GM12878 (cell line): ENCODE data around the gene LAMA5. TPM values are rescaled to one million over a fixed set of nuclear protein-coding genes. Genes with fewer than 3 reads are reported as not detected.
A peak's percentile ranks its signal among the peaks of the same experiment; 100 is the strongest.

Experiments used
- BACH1 ChIP-seq: fragments of 450-650 bp; IDR thresholded peaks from 2 replicates; pipeline ENCODE4 v1.6.1; 2017; ENCODE audit warnings: mild to moderate bottlenecking, borderline replicate concordance
- BMI1 ChIP-seq: fragments of 450-650 bp; IDR thresholded peaks from 2 replicates; pipeline ENCODE4 v1.6.1; 2016; ENCODE audit warnings: mild to moderate bottlenecking, moderate library complexity, borderline replicate concordance
- CBFB ChIP-seq: IDR thresholded peaks from 2 replicates; pipeline ENCODE4 v1.6.1; 2016; ENCODE audit warnings: antibody characterized with exemption, low read depth
- CREM ChIP-seq: IDR thresholded peaks from 2 replicates; pipeline ENCODE4 v1.6.1; 2014; ENCODE audit warnings: antibody characterized with exemption, low read depth
- DPF2 ChIP-seq: fragments of 450-650 bp; IDR thresholded peaks from 2 replicates; pipeline ENCODE4 v1.6.1; 2017; ENCODE audit warnings: mild to moderate bottlenecking
- EED ChIP-seq: sonication (generic); IDR thresholded peaks from 2 replicates; pipeline ENCODE4 v1.6.1; 2016; ENCODE audit warnings: antibody characterized with exemption, low read depth
- EGR1 ChIP-seq, 2 experiments: IDR thresholded peaks; 1 replicate in 1 of 2; 2 replicates in 1 of 2; pipeline ENCODE4 v1.6.1; 2011 to 2012; ENCODE audit warnings: low read depth in 2 of 2, low read length in 2 of 2, borderline replicate concordance in 1 of 2, mild to moderate bottlenecking in 1 of 2, moderate library complexity in 1 of 2
- HCFC1 ChIP-seq: fragments of 150-350 bp; IDR thresholded peaks from 2 replicates; pipeline ENCODE4 v1.6.1; 2014; ENCODE audit warnings: low read length
- JUND ChIP-seq: IDR thresholded peaks from 2 replicates; pipeline ENCODE4 v1.6.1; 2012; ENCODE audit warnings: low read depth, mild to moderate bottlenecking, low read length, improper control_type of control experiment, moderate library complexity
- MAX ChIP-seq: IDR thresholded peaks from 2 replicates; pipeline ENCODE4 v1.6.1; 2012; ENCODE audit warnings: low read depth, low read length, improper control_type of control experiment
- MXI1 ChIP-seq: fragments of 150-350 bp; IDR thresholded peaks from 2 replicates; pipeline ENCODE4 v1.6.1; 2011; ENCODE audit warnings: low read depth, mild to moderate bottlenecking, inconsistent platforms, low read length, improper control_type of control experiment
- MYC ChIP-seq: IDR thresholded peaks from 2 replicates; pipeline ENCODE4 v1.6.1; 2011; ENCODE audit warnings: mild to moderate bottlenecking, low read length, moderate library complexity, inconsistent platforms; ENCODE audit not compliant: insufficient read depth, insufficient replicate concordance, insufficient read length, severe bottlenecking
- NFYA ChIP-seq: IDR thresholded peaks from 2 replicates; pipeline ENCODE4 v1.6.1; 2011; ENCODE audit warnings: low read depth, mild to moderate bottlenecking, low read length, improper control_type of control experiment, borderline replicate concordance
- RAD51 ChIP-seq: fragments of 450-650 bp; IDR thresholded peaks from 2 replicates; pipeline ENCODE4 v1.6.1; 2016; ENCODE audit warnings: moderate library complexity, mild to moderate bottlenecking, inconsistent platforms
- SREBF1 ChIP-seq: IDR thresholded peaks from 2 replicates; pipeline ENCODE4 v1.6.1; 2012; ENCODE audit warnings: mild to moderate bottlenecking, low read length
- TCF7 ChIP-seq: IDR thresholded peaks from 2 replicates; pipeline ENCODE4 v1.6.1; 2014; ENCODE audit warnings: antibody characterized with exemption, borderline replicate concordance
- YY1 ChIP-seq: IDR thresholded peaks from 2 replicates; pipeline ENCODE4 v1.6.1; 2011; ENCODE audit warnings: low read depth, mild to moderate bottlenecking, low read length
- polyA plus RNA-seq, 11 experiments: library from polyadenylated mRNA; depleted of rRNA in 4 of 11; unstranded in 6 of 11; stranded (reverse) in 5 of 11; fragments of >200 nt; fragmentation: Nextera tagmentation in 4 of 11; fragmentation: Illumina TruSeq in 1 of 11; extraction: Ambion mirVana in 4 of 11; extraction: Trizol in 1 of 11; gene quantifications; 1 replicate in 1 of 11; 2 replicates in 10 of 11; pipeline versions ENCODE4 v1.2.1 to v1.2.3, GENCODE V29; 2011 to 2016; ENCODE audit warnings: inconsistent platforms in 2 of 11, missing spikeins in 2 of 11, low read depth in 1 of 11
- total RNA-seq, 4 experiments: library from RNA; depleted of rRNA in 3 of 4; stranded (reverse); fragments of >200 nt in 3 of 4; fragmentation: Illumina TruSeq in 1 of 4; extraction: Trizol in 1 of 4; gene quantifications; 2 replicates each; pipeline versions ENCODE4 v1.2.1 to v1.2.3, GENCODE V29; 2013 to 2021
- TF ChIP-seq, protein P1 (sequence below): fragments of 150-350 bp; IDR thresholded peaks from 2 replicates; pipeline ENCODE4 v1.6.1; 2016; ENCODE audit warnings: low read depth, low read length
- TF ChIP-seq, protein P2 (sequence below): fragments of 450-650 bp; IDR thresholded peaks from 2 replicates; pipeline ENCODE4 v1.6.1; 2018; ENCODE audit warnings: mild to moderate bottlenecking, low read depth, moderate library complexity; ENCODE audit not compliant: partially characterized antibody
- TF ChIP-seq, protein P3 (sequence below): IDR thresholded peaks from 2 replicates; pipeline ENCODE4 v1.6.1; 2012; ENCODE audit warnings: mild to moderate bottlenecking, low read depth, low read length

The LAMA5 gene
- total and polyA plus RNA-seq, 10 of the 15 experiments (the other 5 are each of a cell fraction or from before 2014, with no cell fraction given), result 0.09 to 3.1 (median 1.6) TPM; not detected in 3

DNA sequence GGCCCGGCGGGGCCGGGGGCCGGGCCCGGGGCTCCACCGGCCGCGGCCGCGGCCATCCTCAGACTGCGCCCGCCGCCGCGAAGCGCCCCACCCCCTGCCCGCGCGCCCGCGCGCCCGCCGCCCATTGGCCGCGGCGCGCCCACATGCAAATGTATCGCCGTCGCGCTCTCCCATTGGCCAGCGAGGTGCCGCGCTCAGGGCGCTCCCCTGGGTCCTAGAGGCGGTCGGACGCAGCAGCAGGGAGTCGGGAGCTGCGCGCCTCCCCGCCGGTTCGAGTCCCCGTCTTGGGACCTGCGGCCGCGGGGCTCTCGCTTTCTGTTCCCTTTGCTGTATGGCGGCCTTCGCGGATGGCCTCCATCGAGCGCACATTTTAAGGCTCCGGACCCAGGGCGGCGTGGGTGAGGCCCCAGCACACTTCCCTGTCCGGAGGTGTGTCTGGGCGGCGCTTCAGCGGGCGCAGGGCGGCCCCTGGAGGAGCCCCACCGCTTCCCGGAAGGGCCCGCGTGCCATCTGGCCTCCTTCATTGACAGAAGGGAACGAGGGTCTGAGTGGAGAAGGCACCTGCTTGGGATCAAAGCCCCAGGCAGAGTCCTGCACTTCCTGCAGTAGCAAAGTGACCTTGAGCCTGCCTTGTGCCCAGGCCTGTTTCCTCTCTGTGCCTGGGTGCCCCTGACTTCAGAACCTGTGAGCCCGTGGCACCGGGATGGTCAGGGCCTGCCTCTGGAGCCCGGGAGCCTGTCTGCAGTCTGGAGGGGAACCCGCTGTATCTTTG lies 40.3 kb upstream of the LAMA5 start, which contains the start of gene CABLES2 (continued):
- TF ChIP-seq MAX (0 out of 2 replicates have a peak, but pooled peaks have one; percentile 51), BMI1 (no peak), JUND (0 out of 2 replicates have a peak, but pooled peaks have one; percentile 37), YY1 (peak; percentile 68; the same call in 1 of the 2 replicates), HCFC1 (peak; percentile 47; the same call in 1 of the 2 replicates), EED (no peak), SREBF1 (no peak), MXI1 (peak; percentile 22; the same call in 1 of the 2 replicates), MYC (no peak), CREM (peak; percentile 60; the same call in 1 of the 2 replicates), DPF2 (peak; percentile 88), CBFB (peak; percentile 45; the same call in 1 of the 2 replicates), TCF7 (no peak), NFYA (no peak), EGR1 (IDR thresholded peaks at IDR 0.05; ENCODE audit: borderline replicate concordance in 1 of 2, low read depth in 2 of 2, low read length in 2 of 2) (peak in 1 of 2 experiments; percentile 78; a peak in 2 of 3 replicates), BACH1 (peak; percentile 42; the same call in 1 of the 2 replicates), RAD51 (no peak)
- TF ChIP-seq, protein P1, sequence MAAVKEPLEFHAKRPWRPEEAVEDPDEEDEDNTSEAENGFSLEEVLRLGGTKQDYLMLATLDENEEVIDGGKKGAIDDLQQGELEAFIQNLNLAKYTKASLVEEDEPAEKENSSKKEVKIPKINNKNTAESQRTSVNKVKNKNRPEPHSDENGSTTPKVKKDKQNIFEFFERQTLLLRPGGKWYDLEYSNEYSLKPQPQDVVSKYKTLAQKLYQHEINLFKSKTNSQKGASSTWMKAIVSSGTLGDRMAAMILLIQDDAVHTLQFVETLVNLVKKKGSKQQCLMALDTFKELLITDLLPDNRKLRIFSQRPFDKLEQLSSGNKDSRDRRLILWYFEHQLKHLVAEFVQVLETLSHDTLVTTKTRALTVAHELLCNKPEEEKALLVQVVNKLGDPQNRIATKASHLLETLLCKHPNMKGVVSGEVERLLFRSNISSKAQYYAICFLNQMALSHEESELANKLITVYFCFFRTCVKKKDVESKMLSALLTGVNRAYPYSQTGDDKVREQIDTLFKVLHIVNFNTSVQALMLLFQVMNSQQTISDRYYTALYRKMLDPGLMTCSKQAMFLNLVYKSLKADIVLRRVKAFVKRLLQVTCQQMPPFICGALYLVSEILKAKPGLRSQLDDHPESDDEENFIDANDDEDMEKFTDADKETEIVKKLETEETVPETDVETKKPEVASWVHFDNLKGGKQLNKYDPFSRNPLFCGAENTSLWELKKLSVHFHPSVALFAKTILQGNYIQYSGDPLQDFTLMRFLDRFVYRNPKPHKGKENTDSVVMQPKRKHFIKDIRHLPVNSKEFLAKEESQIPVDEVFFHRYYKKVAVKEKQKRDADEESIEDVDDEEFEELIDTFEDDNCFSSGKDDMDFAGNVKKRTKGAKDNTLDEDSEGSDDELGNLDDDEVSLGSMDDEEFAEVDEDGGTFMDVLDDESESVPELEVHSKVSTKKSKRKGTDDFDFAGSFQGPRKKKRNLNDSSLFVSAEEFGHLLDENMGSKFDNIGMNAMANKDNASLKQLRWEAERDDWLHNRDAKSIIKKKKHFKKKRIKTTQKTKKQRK, result no peak
- TF ChIP-seq, protein P2, sequence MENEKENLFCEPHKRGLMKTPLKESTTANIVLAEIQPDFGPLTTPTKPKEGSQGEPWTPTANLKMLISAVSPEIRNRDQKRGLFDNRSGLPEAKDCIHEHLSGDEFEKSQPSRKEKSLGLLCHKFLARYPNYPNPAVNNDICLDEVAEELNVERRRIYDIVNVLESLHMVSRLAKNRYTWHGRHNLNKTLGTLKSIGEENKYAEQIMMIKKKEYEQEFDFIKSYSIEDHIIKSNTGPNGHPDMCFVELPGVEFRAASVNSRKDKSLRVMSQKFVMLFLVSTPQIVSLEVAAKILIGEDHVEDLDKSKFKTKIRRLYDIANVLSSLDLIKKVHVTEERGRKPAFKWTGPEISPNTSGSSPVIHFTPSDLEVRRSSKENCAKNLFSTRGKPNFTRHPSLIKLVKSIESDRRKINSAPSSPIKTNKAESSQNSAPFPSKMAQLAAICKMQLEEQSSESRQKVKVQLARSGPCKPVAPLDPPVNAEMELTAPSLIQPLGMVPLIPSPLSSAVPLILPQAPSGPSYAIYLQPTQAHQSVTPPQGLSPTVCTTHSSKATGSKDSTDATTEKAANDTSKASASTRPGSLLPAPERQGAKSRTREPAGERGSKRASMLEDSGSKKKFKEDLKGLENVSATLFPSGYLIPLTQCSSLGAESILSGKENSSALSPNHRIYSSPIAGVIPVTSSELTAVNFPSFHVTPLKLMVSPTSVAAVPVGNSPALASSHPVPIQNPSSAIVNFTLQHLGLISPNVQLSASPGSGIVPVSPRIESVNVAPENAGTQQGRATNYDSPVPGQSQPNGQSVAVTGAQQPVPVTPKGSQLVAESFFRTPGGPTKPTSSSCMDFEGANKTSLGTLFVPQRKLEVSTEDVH, result no peak
- TF ChIP-seq, protein P3, sequence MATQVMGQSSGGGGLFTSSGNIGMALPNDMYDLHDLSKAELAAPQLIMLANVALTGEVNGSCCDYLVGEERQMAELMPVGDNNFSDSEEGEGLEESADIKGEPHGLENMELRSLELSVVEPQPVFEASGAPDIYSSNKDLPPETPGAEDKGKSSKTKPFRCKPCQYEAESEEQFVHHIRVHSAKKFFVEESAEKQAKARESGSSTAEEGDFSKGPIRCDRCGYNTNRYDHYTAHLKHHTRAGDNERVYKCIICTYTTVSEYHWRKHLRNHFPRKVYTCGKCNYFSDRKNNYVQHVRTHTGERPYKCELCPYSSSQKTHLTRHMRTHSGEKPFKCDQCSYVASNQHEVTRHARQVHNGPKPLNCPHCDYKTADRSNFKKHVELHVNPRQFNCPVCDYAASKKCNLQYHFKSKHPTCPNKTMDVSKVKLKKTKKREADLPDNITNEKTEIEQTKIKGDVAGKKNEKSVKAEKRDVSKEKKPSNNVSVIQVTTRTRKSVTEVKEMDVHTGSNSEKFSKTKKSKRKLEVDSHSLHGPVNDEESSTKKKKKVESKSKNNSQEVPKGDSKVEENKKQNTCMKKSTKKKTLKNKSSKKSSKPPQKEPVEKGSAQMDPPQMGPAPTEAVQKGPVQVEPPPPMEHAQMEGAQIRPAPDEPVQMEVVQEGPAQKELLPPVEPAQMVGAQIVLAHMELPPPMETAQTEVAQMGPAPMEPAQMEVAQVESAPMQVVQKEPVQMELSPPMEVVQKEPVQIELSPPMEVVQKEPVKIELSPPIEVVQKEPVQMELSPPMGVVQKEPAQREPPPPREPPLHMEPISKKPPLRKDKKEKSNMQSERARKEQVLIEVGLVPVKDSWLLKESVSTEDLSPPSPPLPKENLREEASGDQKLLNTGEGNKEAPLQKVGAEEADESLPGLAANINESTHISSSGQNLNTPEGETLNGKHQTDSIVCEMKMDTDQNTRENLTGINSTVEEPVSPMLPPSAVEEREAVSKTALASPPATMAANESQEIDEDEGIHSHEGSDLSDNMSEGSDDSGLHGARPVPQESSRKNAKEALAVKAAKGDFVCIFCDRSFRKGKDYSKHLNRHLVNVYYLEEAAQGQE, result 0 out of 2 replicates have a peak, but pooled peaks have one; percentile 16
